ENCODE results near the gene UROS.

The UROS gene

GRCh38 chr10:125739994-125740679 is 82.9 kb downstream of the UROS start:
- H3K9me3 ChIP-seq (ENCODE audit: insufficient read depth, low read length): no peaks in the 10 kb centered on the region
- no peak overlapping the region for H3K4me2 ChIP-seq (ENCODE audit: low read length)
- H3K79me2 ChIP-seq (ENCODE audit: low read length): no peaks in the 10 kb centered on the region
- H3K4me1 ChIP-seq (ENCODE audit: low read length): no peaks in the 10 kb centered on the region
- H3K4me3 ChIP-seq (ENCODE audit: low read length): no peak overlapping the region
- no peak overlapping the region for H2AFZ ChIP-seq (ENCODE audit: low read depth, low read length)
- TF ChIP-seq CTCF (IDR thresholded peaks at IDR 0.05; ENCODE audit: low read depth, low read length) (no peak), EZH2phosphoT487 (IDR thresholded peaks at IDR 0.05; ENCODE audit: low read depth) (no peak)
- no peaks in the 10 kb centered on the region for H3K27me3 ChIP-seq (ENCODE audit: low read depth, low read length)
- no peaks in the 10 kb centered on the region; the same call in 1 of the 2 replicates for H4K20me1 ChIP-seq (ENCODE audit: insufficient read depth, low read length)
- no peak overlapping the region for H3K27ac ChIP-seq (ENCODE audit: low read length)
- no peak overlapping the region for H3K9ac ChIP-seq (ENCODE audit: low read length)
- H3K36me3 ChIP-seq (replicated peaks; ENCODE audit: low read depth, low read length): peaks cover 58% of the 10 kb centered on the region

All from OCI-LY3 (cell line).